HCT116 (cell line): ENCODE measurements around the gene FNBP1L. TPM values are rescaled to one million over a fixed set of nuclear protein-coding genes. Genes with fewer than 3 reads are reported as not detected.
A peak's percentile ranks its signal among the peaks of the same experiment; 100 is the strongest.

ENCODE experiments used
- ATAC-seq: fragments of 200-7000 bp; cut with Tn5 transposase; 2 replicates; pipeline ENCODE4 v1.9.1; 2020; ENCODE audit warnings: mild to moderate bottlenecking, moderate library complexity
- BruUV-seq: library from RNA; stranded (reverse); fragments of 400-500 nt; replicated peaks from 2 replicates; lab custom pipeline; 2021; lab: Mats Ljungman, UMichigan
- CTCF ChIA-PET: fragments of 300-600 bp; sonication (Branson Sonifier 250); formaldehyde crosslinking; loops from one replicate; lab custom pipeline; 2021; ENCODE audit warnings: antibody characterized with exemption; lab: Charles Lee
- POLR2A ChIA-PET: fragments of 300-600, 350-600 bp; sonication (Branson Sonifier 250); formaldehyde crosslinking; loops from one replicate; lab custom pipeline; 2021; ENCODE audit warnings: antibody characterized with exemption; lab: Charles Lee
- RAD21 ChIA-PET, 2 experiments: fragments of 300-600 bp; sonication (Branson Sonifier 250); formaldehyde crosslinking; loops; one replicate each; lab custom pipeline; 2023; ENCODE audit warnings: low total read pairs in 2 of 2; ENCODE audit not compliant: uncharacterized antibody in 2 of 2, unreplicated experiment in 2 of 2, low non-redundant PET in 1 of 2; lab: Charles Lee
- DNase-seq: peaks from one replicate; pipeline ENCODE4 v3.0.0-alpha.2; 2010; ENCODE audit warnings: low read depth, low spot score
- H2AFZ ChIP-seq: fragments of 200-600 bp; shearing (Covaris generic), sonication (generic); 2 replicates; pipeline ENCODE4 v1.6.1; 2017; ENCODE audit warnings: low read depth, mixed run types, mixed read lengths, antibody characterized with exemption, low read length; ENCODE audit not compliant: poor library complexity, severe bottlenecking
- H3K27ac ChIP-seq: 2 replicates; pipeline ENCODE4 v1.5.1; 2012; ENCODE audit warnings: low read depth, low read length
- H3K27me3 ChIP-seq: fragments of 200-600 bp; sonication (generic); 2 replicates; pipeline ENCODE4 v1.6.1; 2016; ENCODE audit warnings: mixed run types, low read length, mixed read lengths; ENCODE audit not compliant: insufficient read depth
- H3K36me3 ChIP-seq, 2 experiments: fragments of 200-500 bp in 1 of 2; fragments of 200-600 bp in 1 of 2; sonication (Bioruptor generic) in 1 of 2; sonication (generic) in 1 of 2; 2 replicates each; pipeline versions ENCODE4 v1.5.1 to v1.6.1; 2014 to 2016; ENCODE audit warnings: low read length in 2 of 2, inconsistent platforms in 1 of 2, mixed read lengths in 1 of 2, mixed run types in 1 of 2; ENCODE audit not compliant: insufficient read depth in 2 of 2, control insufficient read depth in 1 of 2
- H3K4me1 ChIP-seq, 2 experiments: fragments of 200-600 bp in 1 of 2; sonication (generic) in 1 of 2; 2 replicates each; pipeline versions ENCODE4 v1.5.1 to v1.6.1; 2012 to 2017; ENCODE audit warnings: low read length in 2 of 2, inconsistent platforms in 1 of 2, mild to moderate bottlenecking in 1 of 2, mixed read lengths in 1 of 2, mixed run types in 1 of 2, moderate library complexity in 1 of 2; ENCODE audit not compliant: insufficient read depth in 2 of 2, control insufficient read depth in 1 of 2
- H3K4me2 ChIP-seq: fragments of 200-600 bp; sonication (generic); 2 replicates; pipeline ENCODE4 v1.6.1; 2017; ENCODE audit warnings: mixed run types, low read length, mixed read lengths
- H3K4me3 ChIP-seq, 2 experiments: fragments of 200-600 bp in 1 of 2; sonication (generic) in 1 of 2; replicated peaks in 1 of 2; 2 replicates each; pipeline ENCODE4 v1.5.1; 2011 to 2016; ENCODE audit warnings: low read length in 2 of 2, control low read depth in 1 of 2, low read depth in 1 of 2, mild to moderate bottlenecking in 1 of 2, mixed read lengths in 1 of 2, mixed run types in 1 of 2
- H3K79me2 ChIP-seq: fragments of 200-600 bp; sonication (generic); 2 replicates; pipeline ENCODE4 v1.6.1; 2017; ENCODE audit warnings: mild to moderate bottlenecking, mixed run types, low read length, moderate library complexity, mixed read lengths; ENCODE audit not compliant: insufficient read depth
- H3K9ac ChIP-seq: fragments of 200-600 bp; sonication (generic); 2 replicates; pipeline ENCODE4 v1.6.1; 2016; ENCODE audit warnings: low read length, mixed read lengths
- H3K9me2 ChIP-seq: fragments of 200-600 bp; sonication (generic), shearing (Covaris generic); 2 replicates; pipeline ENCODE4 v1.6.1; 2017; ENCODE audit warnings: mixed run types, mild to moderate bottlenecking, moderate library complexity; ENCODE audit not compliant: insufficient read depth
- H3K9me3 ChIP-seq, 2 experiments: fragments of 200-500 bp in 1 of 2; fragments of 200-600 bp in 1 of 2; sonication (Bioruptor generic) in 1 of 2; sonication (generic) in 1 of 2; 2 replicates each; pipeline ENCODE4 v1.6.1; 2014 to 2017; ENCODE audit warnings: low read length in 2 of 2, mixed read lengths in 2 of 2, inconsistent platforms in 1 of 2, low read depth in 1 of 2, mild to moderate bottlenecking in 1 of 2, mixed run types in 1 of 2, moderate library complexity in 1 of 2; ENCODE audit not compliant: control insufficient read depth in 1 of 2, insufficient read depth in 1 of 2
- H4K20me1 ChIP-seq: fragments of 200-600 bp; sonication (generic), shearing (Covaris generic); 2 replicates; pipeline ENCODE4 v1.6.1; 2017; ENCODE audit warnings: mixed run types, mild to moderate bottlenecking, moderate library complexity; ENCODE audit not compliant: insufficient read depth
- CBX3 ChIP-seq: IDR thresholded peaks from 2 replicates; pipeline ENCODE4 v1.6.1; 2012; ENCODE audit warnings: low read depth
- CTCF ChIP-seq, 3 experiments: fragments of 200-600 bp in 1 of 3; sonication (generic) in 1 of 3; IDR thresholded peaks in 2 of 3; conservative IDR thresholded peaks in 1 of 3; 2 replicates each; pipeline ENCODE4 v1.5.1; 2012 to 2017; ENCODE audit warnings: low read depth in 2 of 3, low read length in 2 of 3, antibody characterized with exemption in 1 of 3, borderline replicate concordance in 1 of 3, control low read depth in 1 of 3, mild to moderate bottlenecking in 1 of 3, mixed read lengths in 1 of 3, mixed run types in 1 of 3, moderate library complexity in 1 of 3; ENCODE audit not compliant: insufficient read depth in 1 of 3
- JUND ChIP-seq: IDR thresholded peaks from 2 replicates; pipeline ENCODE4 v1.6.1; 2012
- MAX ChIP-seq: IDR thresholded peaks from 2 replicates; pipeline ENCODE4 v1.6.1; 2012
- POLR2A ChIP-seq: IDR thresholded peaks from 2 replicates; pipeline ENCODE4 v1.7.0; 2011; ENCODE audit warnings: borderline replicate concordance; ENCODE audit not compliant: insufficient read depth, insufficient read length; ENCODE audit errors: extremely low read depth
- POLR2AphosphoS5 ChIP-seq: IDR thresholded peaks from 2 replicates; pipeline ENCODE4 v1.6.1; 2011; ENCODE audit warnings: mild to moderate bottlenecking, low read depth, low read length, moderate library complexity
- RAD21 ChIP-seq: IDR thresholded peaks from 2 replicates; pipeline ENCODE4 v1.6.1; 2012; ENCODE audit warnings: low read depth, mild to moderate bottlenecking
- REST ChIP-seq: IDR thresholded peaks from 2 replicates; pipeline ENCODE4 v1.6.1; 2012; ENCODE audit warnings: low read depth
- SIN3A ChIP-seq: IDR thresholded peaks from 2 replicates; pipeline ENCODE4 v1.6.1; 2012; ENCODE audit warnings: low read depth
- SP1 ChIP-seq: IDR thresholded peaks from 2 replicates; pipeline ENCODE4 v1.6.1; 2012; ENCODE audit warnings: low read depth
- SRF ChIP-seq: IDR thresholded peaks from 2 replicates; pipeline ENCODE4 v1.6.1; 2012; ENCODE audit warnings: low read depth
- TCF7L2 ChIP-seq: IDR thresholded peaks from 2 replicates; pipeline ENCODE4 v1.7.0; 2011; ENCODE audit warnings: borderline replicate concordance, inconsistent platforms; ENCODE audit not compliant: insufficient read depth, insufficient read length; ENCODE audit errors: extremely low read depth
- YY1 ChIP-seq: IDR thresholded peaks from 2 replicates; pipeline ENCODE4 v1.6.1; 2011; ENCODE audit warnings: low read length, low read depth, moderate library complexity, mild to moderate bottlenecking; ENCODE audit not compliant: insufficient replicate concordance; ENCODE audit errors: extremely low read depth
- ZBTB33 ChIP-seq: IDR thresholded peaks from 2 replicates; pipeline ENCODE4 v1.6.1; 2011; ENCODE audit warnings: mild to moderate bottlenecking, low read length, moderate library complexity; ENCODE audit not compliant: insufficient replicate concordance; ENCODE audit errors: extremely low read depth
- intact Hi-C: fragments of 100-400 bp; cut with micrococcal nuclease; formaldehyde crosslinking; loops from 2 replicates; pipeline ENCODE4 v1.10.0; 2022
- total RNA-seq: library from RNA; stranded (reverse); gene quantifications from one replicate; pipeline ENCODE4 v1.2.1, GENCODE V29; 2021; ENCODE audit not compliant: unreplicated experiment
- TF ChIP-seq, protein P1 (sequence below): IDR thresholded peaks from 2 replicates; pipeline ENCODE4 v1.6.1; 2012

The FNBP1L gene
- total RNA-seq, 1 experiment from 2014 or later, result 26.1 TPM

GRCh38 chr1:93585059-93585966, 137.4 kb downstream of the FNBP1L start:
- Histone ChIP-seq H3K27ac (no peak overlapping the region), H3K9ac (no peak overlapping the region), H3K9me2 (no peaks in the 10 kb centered on the region), H3K36me3 (peaks cover 3 to 70% of the 10 kb centered on the region in 2 experiments; a peak in 2 of 4 replicates), H3K4me1 (no peaks in the 10 kb centered on the region), H3K27me3 (no peaks in the 10 kb centered on the region), H3K4me2 (no peak overlapping the region), H3K79me2 (peaks cover 38% of the 10 kb centered on the region; the same call in 1 of the 2 replicates), H2AFZ (no peak overlapping the region), H3K4me3 (no peak overlapping the region), H4K20me1 (no peaks in the 10 kb centered on the region; the same call in 1 of the 2 replicates), H3K9me3 (no peaks in the 10 kb centered on the region)
- no peak for DNase-seq
- ChIA-PET CTCF (no interaction called here), POLR2A (no interaction called here), RAD21 (no interaction called here)
- intact Hi-C loops, result no loop called here
- ATAC-seq, result peak; percentile 50
- no TSS peak for BruUV-seq
- TF ChIP-seq SP1, result no peak
- TF ChIP-seq TCF7L2, result no peak
- no peak for TF ChIP-seq CBX3
- no peak for TF ChIP-seq ZBTB33
- no peak for TF ChIP-seq REST
- TF ChIP-seq, protein P1, sequence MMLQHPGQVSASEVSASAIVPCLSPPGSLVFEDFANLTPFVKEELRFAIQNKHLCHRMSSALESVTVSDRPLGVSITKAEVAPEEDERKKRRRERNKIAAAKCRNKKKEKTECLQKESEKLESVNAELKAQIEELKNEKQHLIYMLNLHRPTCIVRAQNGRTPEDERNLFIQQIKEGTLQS, result no peak
- TF ChIP-seq JUND, result no peak
- TF ChIP-seq POLR2A, result no peak
- TF ChIP-seq SRF, result no peak
- no peak for TF ChIP-seq YY1
- no peak for TF ChIP-seq SIN3A
- no peak for TF ChIP-seq MAX
- TF ChIP-seq RAD21, result no peak
- no peak for TF ChIP-seq POLR2AphosphoS5
- TF ChIP-seq CTCF (IDR thresholded peaks at IDR 0.05 in 2 of 3, conservative IDR thresholded peaks at IDR 0.05 in 1 of 3; ENCODE audit: borderline replicate concordance in 1 of 3, insufficient read depth in 1 of 3, low read depth in 2 of 3, low read length in 2 of 3), result no peak
